IPS-NIHi7 (cell line): ENCODE data around the gene DAB2IP.

Experiments used
- DNase-seq: peaks from one replicate; pipeline ENCODE4 v3.0.0; 2012; ENCODE audit warnings: mixed read lengths; ENCODE audit errors: extremely low spot score

Gene DAB2IP

GRCh38 chr9:121701736-121702261 is 50.4 kb downstream of the DAB2IP start:
- no peak for DNase-seq

- DNase-seq, result peak; percentile 52
These were observed 51.7 kb downstream of the DAB2IP start for GRCh38 chr9:121703014-121703734.

- no peak for DNase-seq
These were observed 52.8 kb downstream of the DAB2IP start for GRCh38 chr9:121704281-121704680.

GRCh38 chr9:121706149-121706750 is 54.8 kb downstream of the DAB2IP start:
- DNase-seq, result no peak

- no peak for DNase-seq
These were observed 56.3 kb downstream of the DAB2IP start for GRCh38 chr9:121707477-121708424.

GRCh38 chr9:121708768-121709488 is 57.5 kb downstream of the DAB2IP start:
- peak; percentile 56 for DNase-seq

- DNase-seq, result no peak
These were observed 58.4 kb downstream of the DAB2IP start for GRCh38 chr9:121709798-121710197.

- DNase-seq, result no peak
These were observed 59.8 kb downstream of the DAB2IP start for GRCh38 chr9:121711281-121711680.

- no peak for DNase-seq
These were observed 60.4 kb downstream of the DAB2IP start for GRCh38 chr9:121711797-121712196.

- no peak for DNase-seq
These were observed 62.1 kb downstream of the DAB2IP start for GRCh38 chr9:121713400-121714070.

GRCh38 chr9:121714075-121714705 is 62.8 kb downstream of the DAB2IP start:
- DNase-seq, result no peak

- DNase-seq, result no peak
These were observed 63.4 kb downstream of the DAB2IP start for GRCh38 chr9:121714873-121715272.

GRCh38 chr9:121717141-121717991 is 65.9 kb downstream of the DAB2IP start:
- no peak for DNase-seq

- DNase-seq, result peak; percentile 33
These were observed 66.7 kb downstream of the DAB2IP start for GRCh38 chr9:121718084-121718483.

- DNase-seq, result no peak
These were observed 67.1 kb downstream of the DAB2IP start for GRCh38 chr9:121718501-121718900.

- no peak for DNase-seq
These were observed 69.0 kb downstream of the DAB2IP start for GRCh38 chr9:121720311-121721057.

- DNase-seq, result no peak
These were observed 69.6 kb downstream of the DAB2IP start for GRCh38 chr9:121721058-121721350.

GRCh38 chr9:121721770-121722169 is 70.3 kb downstream of the DAB2IP start:
- no peak for DNase-seq
